DMS53 treated with DMSO at 0.1 percent for 48 hours (cell line): ENCODE data around the gene NPW.
"Not testable (repeated sequence)": the region's sequence is repeated elsewhere in the genome, so short reads cannot be mapped to it uniquely, and the experiment has no call there.

Experiments
- DNase-seq: peaks from one replicate; lab custom pipeline; 2025; ENCODE audit not compliant: unreplicated experiment; lab: John Stamatoyannopoulos, UW

NPW gene

DNA sequence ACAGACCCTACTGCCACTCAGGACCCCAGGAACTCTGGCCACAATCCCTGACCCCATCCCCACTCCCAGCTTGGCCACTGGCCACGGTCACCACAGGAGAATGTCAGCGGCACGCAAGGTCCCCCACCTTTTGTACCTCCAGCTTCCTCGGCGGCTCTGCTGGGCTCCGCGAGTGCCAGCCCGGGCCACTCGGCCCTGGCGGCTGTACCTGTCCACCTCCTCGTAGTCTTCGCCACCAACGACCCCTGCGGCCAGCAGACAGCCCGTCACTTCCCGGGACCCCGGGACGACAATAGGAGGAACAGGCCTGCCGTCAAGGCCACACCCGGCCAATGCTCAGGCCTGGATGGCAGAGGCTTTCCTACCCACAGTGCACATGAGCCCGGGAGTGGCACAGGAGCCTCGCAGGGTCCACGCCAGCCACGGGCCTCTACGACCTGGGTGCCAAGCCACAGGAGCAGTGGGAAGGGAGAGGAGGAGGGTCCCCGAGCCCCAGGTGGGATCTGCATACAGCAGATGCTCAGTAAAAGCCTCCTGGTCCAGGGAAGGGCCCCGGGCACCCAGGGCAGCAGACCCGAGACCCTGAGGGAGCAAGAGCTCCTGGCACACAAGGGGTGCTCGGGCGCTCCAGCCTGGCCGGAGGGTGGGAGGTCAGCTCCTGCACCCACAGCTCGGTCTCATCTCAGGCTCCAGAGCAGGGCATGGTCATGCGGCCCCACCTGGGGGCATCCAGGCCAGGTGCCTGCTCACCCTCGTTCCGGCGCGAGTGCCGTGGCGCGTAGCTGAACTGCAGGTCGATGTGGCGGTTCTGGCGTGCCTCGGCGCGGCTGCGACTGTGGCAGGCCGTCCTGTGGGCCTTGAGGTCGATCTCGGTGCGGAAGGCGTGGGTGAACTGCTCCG is 17.9 kb upstream of the NPW start:
- no peak for DNase-seq

DNA sequence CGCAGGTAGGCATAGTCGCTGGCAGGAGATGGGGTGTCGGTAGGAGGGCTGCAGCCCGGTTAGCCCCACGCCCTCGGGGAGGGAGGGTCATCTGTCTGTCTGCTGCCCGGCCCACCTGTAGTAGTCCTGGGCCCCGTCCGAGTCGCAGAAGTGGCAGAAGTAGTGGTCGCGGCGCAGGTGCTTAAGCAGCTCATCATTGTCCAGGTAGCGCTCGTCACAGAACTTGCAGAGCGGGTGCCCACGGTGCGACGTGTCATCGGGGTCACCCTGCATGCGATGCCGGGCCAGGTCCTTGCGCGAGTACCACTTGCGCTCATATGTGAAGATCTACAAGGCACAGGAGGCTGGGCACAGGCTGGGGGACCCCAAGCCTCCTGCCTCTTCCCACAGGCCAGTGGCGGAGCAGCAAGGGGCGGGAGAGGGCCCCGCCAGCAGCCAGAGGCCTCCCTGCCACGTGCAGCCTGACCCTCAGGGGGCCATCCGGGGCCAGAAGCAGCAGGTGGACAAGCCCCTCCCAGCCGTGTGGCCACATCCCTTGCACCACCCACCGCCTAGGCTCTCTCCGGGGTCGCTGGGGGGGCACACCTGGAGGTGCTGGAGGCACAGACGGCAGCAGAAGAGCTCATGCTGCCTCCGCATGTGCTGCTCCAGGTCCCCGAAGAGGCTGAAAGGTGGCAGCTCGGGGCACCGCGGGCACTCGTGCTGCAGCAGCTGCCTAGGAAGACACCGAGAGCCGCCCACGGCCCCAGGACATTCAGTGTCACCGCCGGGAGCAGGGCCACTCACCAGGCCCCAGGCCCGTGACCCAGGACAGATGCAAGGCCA is 17.0 kb upstream of the NPW start:
- DNase-seq: no peak

DNA sequence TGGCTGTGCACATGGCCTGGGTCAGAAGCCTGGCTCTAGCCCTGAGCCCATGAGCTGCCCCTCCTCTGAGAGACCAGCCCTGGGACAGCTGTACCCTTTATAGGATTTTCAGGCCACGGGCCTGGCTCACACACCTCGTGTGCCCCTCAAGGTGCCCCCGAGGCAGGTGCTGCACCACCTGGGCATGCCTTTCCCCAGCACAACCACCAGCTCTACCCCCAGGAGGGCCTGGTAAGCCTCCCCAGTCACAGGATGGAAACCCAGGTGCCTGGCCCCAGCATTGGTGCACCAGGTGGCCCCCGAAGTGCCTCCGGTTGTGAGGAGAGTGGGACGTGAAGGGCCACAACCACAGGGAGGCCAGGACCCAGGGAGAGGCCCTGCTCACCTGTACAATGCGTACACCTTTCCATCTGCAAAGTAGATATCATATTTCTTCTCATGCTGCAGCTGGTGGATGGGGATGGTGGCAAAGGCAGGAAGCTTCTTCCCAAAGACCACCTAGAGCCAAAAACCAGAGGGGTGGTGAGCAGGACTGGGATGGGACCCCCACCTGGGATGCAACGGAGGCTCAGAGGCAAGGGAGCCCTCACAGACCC is 16.3 kb upstream of the NPW start:
- DNase-seq: no peak

DNA sequence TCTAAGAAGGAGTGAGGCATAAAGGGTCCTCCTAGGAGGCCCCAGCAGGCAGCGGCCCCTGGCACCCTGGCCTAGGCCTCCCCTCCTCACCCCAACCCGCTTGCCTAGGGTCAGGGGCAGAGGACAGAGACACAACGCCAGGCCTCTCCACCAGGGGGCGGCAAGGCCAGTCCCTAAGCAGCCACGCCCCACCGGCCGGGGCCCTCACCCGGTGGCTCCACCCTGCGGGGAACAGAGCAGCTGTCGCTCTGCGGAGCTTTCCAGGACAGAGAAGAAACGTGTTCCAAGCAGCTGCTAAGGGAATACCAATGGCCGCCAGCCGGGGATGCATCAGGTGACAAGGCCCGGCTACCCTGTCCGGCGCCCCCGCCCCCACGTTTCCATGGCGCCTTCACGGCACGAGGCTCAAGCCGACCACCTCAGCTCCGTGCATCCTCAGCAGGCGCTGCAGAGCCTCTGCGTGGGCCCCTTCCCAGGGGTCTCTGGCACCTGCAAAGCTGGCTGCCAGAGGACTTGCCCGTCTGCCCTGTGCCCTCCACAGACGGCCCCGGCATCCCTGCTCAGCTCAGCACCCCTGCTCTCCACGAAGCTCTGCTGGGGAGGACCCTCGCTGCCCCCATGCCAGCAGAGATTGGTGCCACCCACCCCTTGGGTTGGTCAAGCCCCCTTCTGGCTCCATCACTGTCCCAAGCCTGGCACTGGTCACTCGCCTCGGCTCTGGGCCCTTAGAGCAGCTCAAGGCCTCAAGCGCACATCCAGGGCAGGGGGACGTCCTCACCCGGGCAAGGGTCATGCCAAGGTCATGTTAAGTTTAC is 15.6 kb upstream of the NPW start:
- DNase-seq: peak; percentile 86

DNA sequence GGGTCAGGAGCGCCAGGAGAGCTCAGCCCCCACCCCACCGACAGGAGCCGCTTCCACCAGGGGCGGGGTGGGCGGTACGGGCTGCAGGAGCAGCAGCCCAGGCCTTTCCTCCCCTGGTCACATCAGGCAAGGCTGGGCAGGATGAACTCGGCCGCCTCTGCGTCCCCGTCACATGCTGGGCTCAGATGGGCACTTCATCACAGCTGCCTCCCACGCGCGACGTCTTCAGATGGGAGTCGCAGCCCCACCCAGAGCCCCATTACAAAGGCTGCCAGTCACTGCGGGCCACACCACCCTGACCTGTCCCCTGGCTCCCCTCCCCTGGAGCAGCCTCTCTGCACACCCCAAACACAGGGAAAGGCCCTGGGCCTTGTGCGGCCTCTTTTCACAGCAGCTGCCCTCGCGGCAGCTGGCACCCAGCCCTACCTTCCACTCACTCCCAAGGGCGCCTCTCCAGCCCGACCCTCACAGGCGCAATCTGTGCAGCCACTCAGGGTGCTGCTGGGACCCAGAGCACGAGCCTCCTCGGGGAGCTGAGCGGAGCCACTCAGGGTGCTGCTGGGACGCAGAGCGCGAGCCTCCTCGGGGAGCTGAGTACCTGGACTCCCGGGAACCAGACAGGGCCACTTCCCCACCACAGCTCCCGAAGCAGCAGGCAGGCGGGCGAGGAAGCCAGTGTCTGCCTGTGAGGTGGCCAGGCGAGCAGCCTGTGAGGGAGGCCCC is 14.6 kb upstream of the NPW start:
- no peak for DNase-seq

DNA sequence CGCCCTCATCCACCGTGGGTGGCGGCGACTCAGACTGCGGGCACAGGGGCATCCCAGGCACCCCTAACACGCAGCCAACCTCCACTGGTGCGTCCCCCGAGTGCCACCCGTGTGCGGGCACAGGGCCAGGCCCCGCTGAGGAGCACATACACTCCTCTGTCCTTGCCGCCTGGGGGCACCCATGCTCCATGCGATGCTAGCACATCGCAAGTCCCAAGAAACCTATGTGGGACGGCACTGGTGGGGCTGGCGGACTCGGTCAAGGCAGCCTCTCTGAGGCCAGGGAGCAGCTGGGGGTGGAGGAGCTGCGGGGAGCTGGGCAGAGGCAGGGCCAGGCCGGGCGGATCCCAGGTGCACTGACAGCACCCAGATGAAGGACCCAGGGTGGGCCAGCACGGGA is 13.9 kb upstream of the NPW start:
- DNase-seq: no peak

DNA sequence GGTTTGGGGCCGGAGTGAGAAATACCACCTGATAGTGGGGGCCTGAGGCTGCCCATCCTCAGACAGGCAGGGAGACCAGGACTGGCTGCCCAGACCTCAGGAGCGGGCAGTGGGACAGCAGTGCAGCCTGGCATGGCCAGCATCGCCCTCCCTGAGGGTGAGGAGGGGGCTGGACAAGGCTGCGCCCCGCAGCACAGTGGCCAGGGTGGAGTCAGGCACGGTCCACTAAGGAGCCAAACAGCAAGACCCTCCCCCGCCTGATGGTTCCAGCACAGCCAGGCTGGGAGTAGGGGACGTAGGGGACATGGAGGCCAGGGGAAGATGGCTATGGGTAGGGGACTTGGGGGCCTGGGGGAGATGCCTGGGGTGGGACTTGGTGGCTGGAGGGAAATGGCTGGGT is 13.3 kb upstream of the NPW start:
- DNase-seq: no peak

DNA sequence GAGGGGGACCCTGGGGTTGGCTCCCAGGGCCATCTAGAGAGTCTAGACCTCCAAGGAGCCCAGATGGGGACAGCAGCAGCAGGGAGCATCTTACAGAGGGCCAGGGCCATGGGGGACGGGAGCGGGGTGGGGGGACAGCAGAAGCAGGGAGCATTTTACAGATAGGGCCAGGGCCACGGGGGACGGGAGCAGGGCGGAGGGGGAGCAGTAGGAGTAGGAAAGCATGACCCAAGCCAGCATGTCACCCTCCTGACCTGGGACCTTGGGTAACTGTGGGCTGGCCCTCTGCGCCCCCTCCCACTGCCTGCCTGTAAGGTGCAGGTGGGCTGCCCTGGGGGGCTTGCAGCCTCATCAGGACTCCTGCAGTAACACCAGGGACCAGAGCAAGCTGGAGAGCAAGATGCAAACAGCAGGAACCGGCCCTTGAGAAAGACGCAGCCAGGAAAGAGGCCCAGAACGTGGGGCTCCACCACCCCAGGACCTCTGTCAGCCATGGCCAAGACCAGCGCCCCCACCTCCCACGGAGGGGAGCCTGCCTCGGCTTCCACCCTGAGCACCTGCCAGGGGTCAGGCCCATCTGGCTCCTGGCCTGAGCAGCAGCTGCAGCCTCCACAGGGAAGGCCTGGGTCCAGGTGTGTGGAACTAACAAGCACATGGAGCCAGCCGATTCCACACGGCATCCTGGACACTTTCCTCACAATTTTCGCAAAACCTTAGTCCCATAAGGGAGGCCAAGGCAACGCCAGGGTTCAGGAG is 12.3 kb upstream of the NPW start:
- DNase-seq: no peak

DNA sequence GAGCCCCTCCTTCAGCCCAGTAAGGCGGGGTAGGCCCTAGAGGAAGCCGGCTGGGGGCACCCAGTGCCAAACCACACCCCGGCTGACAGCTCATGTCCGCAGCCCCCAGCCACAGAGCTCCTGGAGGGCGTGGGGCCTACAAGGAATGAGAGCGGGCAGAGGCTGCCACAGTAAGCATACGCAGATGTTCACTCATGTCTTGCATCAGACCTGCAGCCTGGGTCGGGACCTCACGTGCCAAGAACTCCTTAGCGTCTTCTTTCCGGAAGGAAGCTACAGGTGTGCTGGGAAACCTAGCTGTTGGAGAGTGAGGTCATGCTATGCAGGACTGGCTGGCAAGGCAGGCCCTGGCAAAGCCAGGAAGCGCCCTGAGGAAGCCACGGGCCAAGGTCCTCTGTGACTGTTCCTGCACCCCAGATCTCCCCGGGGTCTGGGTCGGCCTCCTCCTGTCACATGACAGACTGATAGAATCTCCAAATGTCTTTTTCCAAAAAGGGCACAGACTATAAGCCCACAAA is 11.5 kb upstream of the NPW start:
- peak; percentile 39 for DNase-seq

DNA sequence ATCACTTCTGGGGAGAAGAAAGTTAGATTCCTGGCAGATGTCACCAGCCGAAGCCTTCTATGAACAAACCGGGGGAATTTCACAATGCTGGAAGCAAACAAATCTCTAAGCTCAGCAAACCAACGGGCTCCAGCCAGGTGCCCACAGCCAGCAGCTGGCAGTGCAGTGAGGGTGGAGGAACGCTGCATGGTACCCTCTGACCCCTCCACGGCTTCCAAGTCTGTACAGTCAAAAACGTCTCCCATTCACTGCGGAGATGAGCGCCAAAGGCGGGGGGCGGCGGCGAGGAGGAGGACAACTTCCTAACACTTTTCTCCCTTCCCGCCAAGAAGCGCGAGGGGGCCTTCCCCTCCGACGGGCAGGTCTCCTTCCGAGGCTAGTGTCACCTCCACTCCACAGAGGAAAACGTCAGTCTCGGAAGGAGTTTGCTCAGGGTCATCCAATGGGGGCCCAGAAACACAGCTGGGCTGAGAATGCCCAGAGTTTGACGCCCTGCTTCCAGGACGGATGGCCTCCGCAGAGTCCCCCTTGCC is 10.9 kb upstream of the NPW start:
- no peak for DNase-seq

DNA sequence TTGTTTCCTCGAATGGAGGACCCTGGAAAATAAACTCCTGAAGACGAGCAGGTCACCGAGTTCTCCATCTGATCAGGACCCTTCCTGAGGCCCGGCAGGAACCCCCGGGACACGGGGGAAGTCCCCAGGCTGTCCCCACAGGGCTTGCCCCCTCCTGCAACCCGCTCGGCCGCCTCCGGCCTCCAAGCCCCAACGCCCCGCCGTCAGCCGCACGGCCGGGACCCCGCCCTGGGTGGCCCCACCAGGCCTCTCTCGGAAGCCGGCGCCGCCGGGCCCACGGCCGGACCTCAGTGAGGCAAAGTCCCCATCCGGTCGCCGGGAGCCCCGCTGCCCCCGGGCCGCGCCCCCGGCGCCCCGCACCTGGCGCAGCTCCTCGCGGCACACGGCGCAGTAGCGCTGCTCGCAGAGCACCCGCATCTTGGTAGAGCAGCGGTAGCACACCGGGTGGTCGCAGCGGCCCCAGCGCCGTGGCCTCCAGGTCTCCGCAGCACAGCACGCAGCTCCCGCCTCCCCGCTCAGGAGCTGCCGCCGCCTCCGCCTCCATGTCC is 10.3 kb upstream of the NPW start:
- no peak for DNase-seq

DNA sequence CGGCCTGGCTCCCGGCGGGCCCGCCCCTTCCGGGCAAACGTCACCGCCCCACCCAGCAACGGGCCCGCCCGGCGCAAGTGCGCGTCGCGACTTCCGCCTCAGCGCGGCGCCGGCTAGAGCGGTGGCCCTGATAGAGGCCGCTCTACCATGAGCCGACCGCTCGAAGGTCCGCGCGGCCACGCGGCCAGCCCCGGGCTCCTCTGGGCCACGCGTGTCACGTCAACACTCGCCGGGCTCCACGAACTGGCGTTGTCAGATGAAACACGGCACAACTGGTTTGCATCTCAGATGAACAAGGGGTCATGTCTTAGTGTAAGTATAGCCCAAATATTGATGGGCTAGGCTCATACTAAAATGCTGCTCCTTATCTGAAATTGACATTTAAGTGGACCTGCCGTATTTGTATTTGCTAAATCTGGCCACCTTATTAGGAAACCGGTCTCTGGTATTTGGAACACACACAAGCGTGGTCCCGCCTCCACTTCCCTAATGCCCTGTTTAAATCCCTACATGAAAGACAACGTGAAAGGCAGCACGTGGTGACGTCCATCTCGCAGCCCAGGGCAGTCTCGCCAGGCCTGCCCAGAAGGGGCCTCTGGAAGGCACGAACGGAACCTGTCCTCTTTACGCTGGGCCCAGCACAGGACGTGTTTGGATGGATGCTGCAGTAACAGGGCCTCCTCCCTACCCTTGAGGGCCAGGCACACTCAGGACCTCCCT is 9.6 kb upstream of the NPW start, which contains the start of gene ZNF598:
TSS of gene ZNF598 (minus strand) at position 31 of the 720 bp plus-strand sequence.
- peak; percentile 34 for DNase-seq

DNA sequence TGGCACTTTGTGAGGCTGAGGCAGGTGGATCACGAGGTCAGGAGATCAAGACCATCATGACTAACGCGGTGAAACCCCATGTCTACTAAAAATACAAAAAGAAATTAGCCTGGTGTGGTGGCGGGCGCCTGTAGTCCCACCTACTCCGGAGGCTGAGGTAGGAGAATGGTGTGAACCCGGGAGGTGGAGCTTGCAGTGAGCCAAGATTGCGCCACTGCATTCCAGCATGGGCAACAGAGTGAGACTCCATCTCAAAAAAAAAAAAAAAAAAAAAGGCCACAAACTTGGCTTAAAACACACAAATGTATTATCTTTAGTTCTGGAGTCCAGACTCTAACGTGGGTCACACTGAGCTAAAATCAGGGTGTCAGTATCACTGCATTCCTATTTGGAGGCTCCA is 7.9 kb upstream of the NPW start:
- not testable (repeated sequence) for DNase-seq

DNA sequence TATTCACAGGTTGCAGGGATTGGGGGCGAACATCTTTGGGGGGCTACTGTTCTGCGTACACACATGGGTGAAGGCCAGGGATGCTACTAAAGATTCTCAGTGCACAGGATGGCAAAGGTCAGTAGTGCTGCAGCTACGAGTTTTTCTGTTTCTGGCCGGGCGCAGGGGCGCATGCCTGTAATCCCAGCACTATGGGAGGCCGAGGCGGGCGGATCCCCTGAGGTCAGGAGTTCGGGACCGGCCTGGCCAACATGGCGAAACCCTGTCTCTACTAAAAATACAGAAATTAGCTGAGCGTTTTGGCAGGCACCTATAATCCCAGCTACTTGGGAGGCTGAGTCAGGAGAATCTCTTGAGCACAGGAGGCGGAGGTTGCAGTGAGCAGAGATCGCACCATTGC is 6.1 kb upstream of the NPW start:
- DNase-seq: no peak

DNA sequence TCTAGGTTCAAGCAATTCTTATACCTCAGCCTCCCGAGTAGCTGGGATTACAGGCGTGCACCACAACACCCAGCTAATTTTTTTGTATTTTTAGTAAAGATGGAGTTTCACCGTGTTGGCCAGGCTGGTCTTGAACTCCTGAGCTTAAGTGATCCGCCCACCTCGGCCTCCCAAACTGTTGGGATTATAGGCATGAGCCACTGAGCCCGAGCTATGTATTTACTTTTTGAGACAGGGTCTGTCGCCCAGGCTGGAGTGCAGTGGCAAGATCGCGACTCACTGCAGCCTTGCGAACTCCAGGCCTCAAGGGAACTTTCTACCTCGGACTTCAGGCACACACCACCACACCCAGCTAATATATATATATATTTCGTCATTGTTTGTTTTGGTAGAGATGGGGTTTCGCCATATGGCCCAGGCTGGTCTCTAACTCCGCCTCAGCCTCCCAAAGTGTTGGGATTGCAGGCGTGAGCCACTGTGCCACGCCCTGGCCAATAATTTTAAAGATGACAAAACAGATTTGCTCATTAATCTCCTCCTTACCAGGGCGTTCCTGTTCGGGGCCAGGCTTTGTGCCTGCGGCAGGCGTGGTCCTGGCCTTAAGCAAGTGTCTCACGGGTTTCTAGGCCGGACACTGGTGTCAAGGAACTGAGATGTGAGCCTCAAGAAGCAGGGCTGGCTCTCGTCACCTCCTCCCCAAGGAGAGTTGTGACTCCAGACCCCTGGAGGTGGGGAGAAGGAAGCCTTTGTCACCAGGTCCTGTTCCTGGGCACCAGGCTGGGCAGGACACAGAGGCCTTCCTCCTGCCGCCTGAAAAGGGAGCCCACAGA is 4.3 kb upstream of the NPW start:
- no peak for DNase-seq

DNA sequence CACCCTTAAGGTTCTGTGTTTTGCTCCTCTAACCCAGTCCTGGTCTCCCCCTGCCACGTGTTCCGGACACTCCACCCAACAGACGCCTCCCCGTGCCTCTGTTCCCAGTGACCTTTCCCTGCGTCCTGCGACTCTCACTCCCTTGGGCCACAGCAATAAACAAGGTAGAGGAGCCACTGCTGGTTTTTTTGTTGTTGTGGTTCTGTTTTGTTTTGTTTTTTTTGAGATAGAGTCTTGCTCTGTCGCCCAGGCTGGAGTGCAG is 3.7 kb upstream of the NPW start:
- DNase-seq: no peak

DNA sequence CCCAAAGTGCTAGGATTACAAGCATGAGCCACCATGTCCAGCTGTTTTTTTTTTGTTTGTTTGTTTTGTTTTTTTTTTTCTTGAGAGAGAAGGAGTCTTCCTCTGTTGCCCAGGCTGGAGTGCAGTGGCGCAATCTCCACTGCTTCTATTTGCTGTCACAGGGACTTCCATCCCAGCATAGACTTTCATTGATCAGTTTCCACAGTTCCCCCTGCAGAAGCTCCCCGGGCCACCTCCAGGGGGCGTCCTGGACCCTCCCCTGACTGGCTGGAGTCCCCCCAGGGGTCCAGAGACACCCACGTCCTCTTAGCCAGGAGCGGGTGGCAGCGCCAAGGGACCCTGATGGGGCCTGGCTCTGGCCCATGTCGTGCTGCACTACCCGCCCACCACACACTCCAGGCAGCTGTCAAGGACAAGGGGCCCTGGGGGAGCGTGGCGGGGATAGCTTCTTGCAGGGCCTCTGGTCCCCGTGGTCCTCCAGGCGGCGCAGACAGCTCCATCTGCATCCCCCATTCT is 3.1 kb upstream of the NPW start:
- no peak for DNase-seq
